Retinal pigment epithelial cell (primary cell): ENCODE measurements around the gene UNC5C.

Experiments
- DNase-seq: peaks from one replicate; pipeline ENCODE4 v3.0.0-alpha.2; 2010; ENCODE audit warnings: low read depth
- H3K4me3 ChIP-seq: 2 replicates; pipeline ENCODE4 v1.5.1; 2011; ENCODE audit warnings: mild to moderate bottlenecking, low read length, control low read depth, moderate library complexity
- CTCF ChIP-seq: conservative IDR thresholded peaks from 2 replicates; pipeline ENCODE4 v1.5.1; 2011; ENCODE audit warnings: low read depth, low read length, control low read depth, inconsistent platforms

The UNC5C gene

GRCh38 chr4:95214408-95214807 is 334.4 kb downstream of the UNC5C start:
- TF ChIP-seq CTCF: no peak
- DNase-seq: no peak
- H3K4me3 ChIP-seq: no peak overlapping the region

GRCh38 chr4:95213366-95213765 is 335.4 kb downstream of the UNC5C start:
- DNase-seq: no peak
- no peak overlapping the region for H3K4me3 ChIP-seq
- no peak for TF ChIP-seq CTCF

GRCh38 chr4:95212692-95213091 is 336.1 kb downstream of the UNC5C start:
- no peak overlapping the region for H3K4me3 ChIP-seq
- no peak for DNase-seq
- no peak for TF ChIP-seq CTCF

GRCh38 chr4:95209927-95210326 is 338.8 kb downstream of the UNC5C start:
- H3K4me3 ChIP-seq: no peak overlapping the region
- no peak for DNase-seq
- no peak for TF ChIP-seq CTCF

GRCh38 chr4:95204873-95205272 is 343.9 kb downstream of the UNC5C start:
- H3K4me3 ChIP-seq: no peak overlapping the region
- TF ChIP-seq CTCF: peak; percentile 36
- DNase-seq: no peak

- no peak overlapping the region for H3K4me3 ChIP-seq
- TF ChIP-seq CTCF: no peak
- peak; percentile 43 for DNase-seq
Observed at GRCh38 chr4:95204267-95204844, 344.4 kb downstream of the UNC5C start.

DNA sequence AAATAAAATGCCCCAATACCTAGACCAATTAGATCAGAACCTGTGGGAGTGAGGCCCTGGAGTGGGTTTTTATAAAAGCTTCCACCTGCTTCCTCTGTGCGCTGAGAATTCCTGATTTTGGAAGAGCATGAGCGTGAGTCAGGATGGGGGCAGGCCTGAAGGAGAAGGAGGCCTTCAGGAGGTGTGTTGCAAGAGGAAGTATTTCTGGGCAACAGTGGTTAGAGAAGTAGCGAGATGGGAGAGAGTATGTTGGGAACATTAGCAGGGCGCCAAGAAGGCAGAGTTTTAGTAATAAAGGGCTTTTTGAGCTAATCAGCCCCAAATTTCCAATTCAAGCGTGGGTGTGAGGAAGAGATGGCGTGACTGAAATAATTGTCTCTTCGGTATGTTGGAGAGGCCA is 349.8 kb downstream of the UNC5C start:
- no peak for DNase-seq
- TF ChIP-seq CTCF: no peak

More for the DNA sequence above, 349.8 kb downstream of the UNC5C start:
- no peak overlapping the region for H3K4me3 ChIP-seq
